CD4-positive, alpha-beta T cell (primary cell): Measurements from ENCODE around the gene SLC2A10. TPM values are rescaled to one million over a fixed set of nuclear protein-coding genes. Genes with fewer than 3 reads are reported as not detected.

Experiments used
- ATAC-seq: fragments of 200-7000 bp; cut with Tn5 transposase; one replicate; pipeline ENCODE4 v1.10.0; 2022; ENCODE audit warnings: mild to moderate bottlenecking; ENCODE audit not compliant: poor library complexity
- CTCF ChIA-PET: fragments of 350-600 bp; sonication (Branson Sonifier 250); formaldehyde crosslinking; loops from one replicate; lab custom pipeline; 2021; ENCODE audit warnings: antibody characterized with exemption, inconsistent platforms; lab: Charles Lee
- POLR2A ChIA-PET: fragments of 350-600 bp; sonication (Branson Sonifier 250); formaldehyde crosslinking; loops from one replicate; lab custom pipeline; 2021; ENCODE audit warnings: antibody characterized with exemption, inconsistent platforms; lab: Charles Lee
- DNase-seq, 14 experiments: peaks; one replicate each; pipeline ENCODE4 v3.0.0-alpha.2; 2013 to 2020; ENCODE audit warnings: mixed read lengths in 2 of 14
- H3K27ac ChIP-seq, 2 donors: one replicate each; pipeline versions ENCODE4 v1.5.1 to v1.7.0; 2013; ENCODE audit warnings: low read length in 2 of 2, low read depth in 1 of 2, mild to moderate bottlenecking in 1 of 2
- H3K27me3 ChIP-seq, 2 experiments: 1 replicate in 1 of 2; 2 replicates in 1 of 2; pipeline versions ENCODE4 v1.6.1 to v1.7.0; 2013; ENCODE audit warnings: low read length in 2 of 2, control low read depth in 1 of 2, mild to moderate bottlenecking in 1 of 2, moderate library complexity in 1 of 2; ENCODE audit not compliant: insufficient read depth in 2 of 2, control insufficient read depth in 1 of 2
- H3K36me3 ChIP-seq: one replicate; pipeline ENCODE4 v1.6.1; 2013; ENCODE audit warnings: low read length, control low read depth; ENCODE audit not compliant: insufficient read depth
- H3K4me1 ChIP-seq: one replicate; pipeline ENCODE4 v1.6.1; 2013; ENCODE audit warnings: low read length, control low read depth; ENCODE audit not compliant: insufficient read depth
- H3K4me3 ChIP-seq: one replicate; pipeline ENCODE4 v1.5.1; 2013; ENCODE audit warnings: mild to moderate bottlenecking, low read length, moderate library complexity
- H3K9me3 ChIP-seq, 2 experiments: 1 replicate in 1 of 2; 2 replicates in 1 of 2; pipeline versions ENCODE4 v1.6.1 to v1.7.0; 2013; ENCODE audit warnings: low read length in 2 of 2, mild to moderate bottlenecking in 2 of 2, control low read depth in 1 of 2, moderate library complexity in 1 of 2; ENCODE audit not compliant: control insufficient read depth in 1 of 2, insufficient read depth in 1 of 2
- H3K27ac Mint-ChIP-seq: one replicate; pipeline ENCODE4 v1.8.0; 2020; ENCODE audit warnings: mixed read lengths
- H3K27me3 Mint-ChIP-seq: one replicate; pipeline ENCODE4 v1.8.0; 2021; ENCODE audit warnings: mixed read lengths
- H3K36me3 Mint-ChIP-seq: one replicate; pipeline ENCODE4 v1.8.0; 2021; ENCODE audit warnings: low read depth, mixed read lengths
- H3K4me1 Mint-ChIP-seq: one replicate; pipeline ENCODE4 v1.8.0; 2021; ENCODE audit warnings: low read depth, mixed read lengths
- H3K4me3 Mint-ChIP-seq: one replicate; pipeline ENCODE4 v1.8.0; 2020; ENCODE audit warnings: mild to moderate bottlenecking, mixed read lengths
- H3K9me3 Mint-ChIP-seq: one replicate; pipeline ENCODE4 v1.8.0; 2020; ENCODE audit warnings: mixed read lengths
- CTCF ChIP-seq: fragments of 200-600 bp; IDR thresholded peaks from one replicate; pipeline ENCODE4 v1.8.0; 2022; ENCODE audit warnings: antibody characterized with exemption, mild to moderate bottlenecking
- intact Hi-C, 2 experiments: fragments of 100-400 bp; cut with DNase I in 1 of 2; cut with micrococcal nuclease in 1 of 2; formaldehyde crosslinking; loops; one replicate each; pipeline versions ENCODE4 v1.15.1 to v1.9.0; 2023 to 2025; cut with DNase I, micrococcal nuclease
- total RNA-seq, 174 experiments: library from RNA in 2 of 174; stranded (reverse) in 2 of 174; gene quantifications; one replicate each; pipeline ENCODE4 v1.2.3 and lab custom pipeline; 2021 to 2026

Gene SLC2A10
- total RNA-seq, 2 experiments from 2014 or later: not detected

GRCh38 chr20:46696791-46697279 lies 12.6 kb upstream of the SLC2A10 start:
- Histone ChIP-seq H3K36me3 (no peaks in the 10 kb centered on the region), H3K4me1 (no peaks in the 10 kb centered on the region), H3K27me3 (peaks cover 0 to 15% of the 10 kb centered on the region in 2 experiments), H3K9me3 (no peaks in the 10 kb centered on the region), H3K27ac (no peak overlapping the region), H3K4me3 (no peak overlapping the region)
- no peak for TF ChIP-seq CTCF
- Mint-ChIP-seq H3K27ac (no peak overlapping the region), H3K4me3 (no peak overlapping the region), H3K9me3 (no peaks in the 10 kb centered on the region), H3K36me3 (no peaks in the 10 kb centered on the region), H3K27me3 (peaks cover 27% of the 10 kb centered on the region), H3K4me1 (peaks cover 6% of the 10 kb centered on the region)
- intact Hi-C loops: loop anchor here in 1 of 2 experiments (1.0 kb wide), 1 partner anchor 14 kb away; no protein-coding TSS in a partner anchor
- no peak for DNase-seq
- CTCF ChIA-PET: no interaction called here
- no peak for ATAC-seq
- POLR2A ChIA-PET: no interaction called here

- intact Hi-C loops: no loop called here
- ATAC-seq (no peak), DNase-seq (no peak)
- Mint-ChIP-seq H3K36me3 (no peaks in the 10 kb centered on the region), H3K4me1 (peaks cover 6% of the 10 kb centered on the region), H3K27ac (no peak overlapping the region), H3K4me3 (no peak overlapping the region), H3K9me3 (no peaks in the 10 kb centered on the region), H3K27me3 (peaks cover 33% of the 10 kb centered on the region)
- ChIA-PET CTCF (no interaction called here), POLR2A (no interaction called here)
- no peak overlapping the region for H3K27ac ChIP-seq
- H3K36me3 ChIP-seq: no peaks in the 10 kb centered on the region
- no peak overlapping the region for H3K4me3 ChIP-seq
- peaks cover 0 to 15% of the 10 kb centered on the region in 2 experiments for H3K27me3 ChIP-seq
- no peaks in the 10 kb centered on the region for H3K9me3 ChIP-seq
- TF ChIP-seq CTCF: no peak
- H3K4me1 ChIP-seq: no peaks in the 10 kb centered on the region
These were observed 10.7 kb upstream of the SLC2A10 start for GRCh38 chr20:46698788-46699187.

GRCh38 chr20:46699651-46700359 lies 9.6 kb upstream of the SLC2A10 start:
- Histone ChIP-seq H3K4me1 (no peaks in the 10 kb centered on the region), H3K9me3 (no peaks in the 10 kb centered on the region), H3K27ac (no peak overlapping the region), H3K36me3 (no peaks in the 10 kb centered on the region), H3K27me3 (peaks cover 0 to 15% of the 10 kb centered on the region in 2 experiments), H3K4me3 (no peak overlapping the region)
- peaks cover 42% of the 10 kb centered on the region for H3K27me3 Mint-ChIP-seq
- TF ChIP-seq CTCF: peak; percentile 17
- H3K27ac Mint-ChIP-seq: no peak overlapping the region
- ChIA-PET POLR2A (no interaction called here), CTCF (no interaction called here)
- no peaks in the 10 kb centered on the region for H3K36me3 Mint-ChIP-seq
- no peaks in the 10 kb centered on the region for H3K4me1 Mint-ChIP-seq
- DNase-seq (no peak), ATAC-seq (no peak)
- no peaks in the 10 kb centered on the region for H3K9me3 Mint-ChIP-seq
- intact Hi-C loops: no loop called here
- H3K4me3 Mint-ChIP-seq: no peak overlapping the region
